ENCODE results near the gene HDAC4. TPM values are rescaled to one million over a fixed set of nuclear protein-coding genes. Genes with fewer than 3 reads are reported as not detected.
A peak's percentile ranks its signal among the peaks of the same experiment; 100 is the strongest.

The HDAC4 gene
- total RNA-seq, 1 experiment from 2014 or later: 16.0 TPM

DNA sequence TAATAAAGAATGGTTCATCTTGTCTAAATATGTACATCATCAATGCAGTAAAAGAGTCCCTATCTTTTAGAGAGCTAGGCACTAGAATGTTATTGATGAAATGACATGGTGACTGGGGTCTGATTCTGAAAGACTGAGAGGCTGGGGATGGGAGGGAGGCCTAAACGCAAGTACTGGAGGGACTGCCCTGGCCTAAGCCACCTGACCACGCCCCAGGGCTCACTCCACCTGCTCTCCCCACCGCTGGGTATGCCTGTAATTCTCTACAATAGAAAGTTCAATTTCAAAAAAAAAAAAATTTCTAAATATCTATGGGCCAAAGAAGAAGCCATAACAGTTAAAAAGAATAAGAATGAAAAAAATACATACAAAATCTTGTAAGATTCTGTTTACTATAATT is 194.0 kb downstream of the HDAC4 start:
- no peak for DNase-seq (ENCODE audit: low spot score)

- no peak for DNase-seq (ENCODE audit: low spot score)
Measured at GRCh38 chr2:239206042-239206441, 194.8 kb downstream of the HDAC4 start.

DNA sequence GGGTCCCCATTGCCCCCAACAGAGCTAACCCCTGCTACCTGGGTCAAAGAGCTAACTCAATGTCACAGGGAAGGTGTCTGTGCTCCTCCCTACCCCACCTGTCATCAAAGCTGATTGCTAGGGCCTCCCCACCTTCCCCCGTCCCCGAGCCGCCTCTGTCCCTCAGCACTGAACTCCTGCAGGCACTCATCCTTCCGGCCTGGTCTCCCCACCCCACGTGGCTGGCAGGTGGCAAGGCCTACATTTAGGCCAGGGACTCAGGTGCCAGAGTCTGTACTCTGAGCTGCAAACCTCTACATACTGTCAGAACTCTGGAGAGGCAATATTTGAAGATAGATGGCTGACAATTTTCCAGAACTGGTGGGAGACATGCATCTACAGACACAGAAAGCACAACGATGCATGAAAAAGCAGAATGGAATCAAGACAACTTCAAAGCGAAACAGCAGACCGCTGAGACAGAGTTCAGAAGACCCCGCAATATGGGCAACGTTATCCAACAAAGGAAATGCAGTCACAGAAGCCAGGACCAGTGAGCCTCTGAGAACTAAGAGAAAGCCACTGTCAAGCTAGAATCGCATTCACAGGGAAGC is 195.8 kb downstream of the HDAC4 start:
- DNase-seq (ENCODE audit: low spot score): no peak

GRCh38 chr2:239204136-239204875 is 196.5 kb downstream of the HDAC4 start:
- DNase-seq (ENCODE audit: low spot score): no peak

GRCh38 chr2:239203443-239204135 is 197.2 kb downstream of the HDAC4 start:
- no peak for DNase-seq (ENCODE audit: low spot score)

GRCh38 chr2:239202836-239203235 is 198.0 kb downstream of the HDAC4 start:
- no peak for DNase-seq (ENCODE audit: low spot score)

DNA sequence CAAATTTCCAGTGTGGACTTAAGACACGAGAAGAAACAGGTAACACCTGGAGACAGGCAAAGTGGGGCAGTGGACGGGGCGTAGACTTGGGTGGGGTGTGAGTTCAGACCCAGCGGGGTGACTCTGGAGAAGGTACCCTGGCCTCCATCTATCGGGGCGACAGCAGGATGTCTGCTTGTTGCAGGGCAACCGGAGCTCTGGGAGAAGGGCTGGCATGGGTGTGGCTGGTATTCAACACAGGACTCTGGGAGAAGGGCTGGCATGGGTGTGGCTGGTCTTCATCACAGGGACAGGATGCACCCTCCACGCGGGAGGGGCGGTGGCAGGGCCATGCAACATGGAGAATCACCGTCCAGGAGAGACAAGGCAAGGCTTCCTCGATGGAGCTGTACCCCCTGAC is 198.5 kb downstream of the HDAC4 start:
- no peak for DNase-seq (ENCODE audit: low spot score)

DNA sequence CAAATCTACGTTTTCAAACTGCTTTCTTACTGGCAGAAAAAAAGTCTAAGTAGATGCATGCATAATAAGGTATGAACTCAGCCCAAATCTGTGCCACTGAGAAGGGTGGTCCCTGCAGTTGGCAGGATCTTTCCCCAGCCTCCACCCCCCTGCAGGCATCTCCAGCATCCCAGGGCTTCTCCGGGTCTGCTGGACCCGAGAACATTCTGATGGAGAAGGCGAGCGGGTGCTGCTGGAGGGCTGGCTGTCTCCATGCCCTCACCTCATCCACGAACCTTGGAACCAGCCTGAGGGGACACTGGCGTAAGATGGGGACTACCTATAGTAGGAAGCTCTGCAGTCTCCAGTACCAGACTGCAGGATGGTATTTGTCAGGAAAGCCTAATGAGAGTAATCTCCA is 198.9 kb downstream of the HDAC4 start:
- no peak for DNase-seq (ENCODE audit: low spot score)

DNA sequence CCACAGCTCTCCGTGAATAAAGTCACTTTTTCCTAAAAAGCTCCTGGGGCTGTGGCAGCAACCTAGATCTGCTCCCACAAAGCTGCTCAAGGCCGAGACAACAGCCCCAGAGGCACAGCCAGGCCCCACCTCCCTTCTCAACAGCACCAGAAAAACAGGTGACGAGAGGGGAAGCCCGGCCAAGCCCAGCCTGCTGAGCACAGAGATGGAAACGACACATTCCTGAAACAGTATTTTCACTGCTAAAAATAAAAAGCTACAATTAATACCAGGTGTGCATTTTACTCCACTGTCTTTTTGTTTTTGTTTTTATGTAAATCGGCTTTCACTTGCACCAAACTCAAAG is 199.3 kb downstream of the HDAC4 start:
- DNase-seq (ENCODE audit: low spot score): no peak

- DNase-seq (ENCODE audit: low spot score): no peak
Measured at GRCh38 chr2:239200646-239201530, 199.9 kb downstream of the HDAC4 start.

GRCh38 chr2:239199041-239199768 is 201.6 kb downstream of the HDAC4 start:
- no peak for DNase-seq (ENCODE audit: low spot score)

GRCh38 chr2:239198221-239198620 is 202.6 kb downstream of the HDAC4 start:
- DNase-seq (ENCODE audit: low spot score): no peak

DNA sequence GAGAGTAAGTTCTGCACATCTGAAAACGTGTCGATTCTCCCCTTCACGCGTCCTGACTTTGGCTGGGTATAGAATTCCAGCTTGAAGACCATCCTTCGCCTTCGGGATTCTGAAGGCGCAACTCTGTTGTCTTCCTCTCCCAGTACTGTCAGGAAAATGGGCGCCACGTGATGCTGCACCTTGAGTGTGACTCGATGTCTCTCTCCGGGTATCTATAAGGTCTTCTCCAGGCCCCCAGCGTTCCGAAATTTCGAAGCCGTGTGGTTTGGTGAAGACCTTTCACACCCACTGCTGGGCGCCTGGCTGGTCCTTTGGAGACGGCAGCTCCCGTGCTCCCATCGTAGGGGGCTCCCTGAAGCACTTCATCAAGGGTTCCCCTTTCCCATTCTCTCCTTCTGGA is 203.7 kb downstream of the HDAC4 start:
- DNase-seq (ENCODE audit: low spot score): no peak

- DNase-seq (ENCODE audit: low spot score): no peak
Measured at GRCh38 chr2:239196474-239197021, 204.3 kb downstream of the HDAC4 start.

DNA sequence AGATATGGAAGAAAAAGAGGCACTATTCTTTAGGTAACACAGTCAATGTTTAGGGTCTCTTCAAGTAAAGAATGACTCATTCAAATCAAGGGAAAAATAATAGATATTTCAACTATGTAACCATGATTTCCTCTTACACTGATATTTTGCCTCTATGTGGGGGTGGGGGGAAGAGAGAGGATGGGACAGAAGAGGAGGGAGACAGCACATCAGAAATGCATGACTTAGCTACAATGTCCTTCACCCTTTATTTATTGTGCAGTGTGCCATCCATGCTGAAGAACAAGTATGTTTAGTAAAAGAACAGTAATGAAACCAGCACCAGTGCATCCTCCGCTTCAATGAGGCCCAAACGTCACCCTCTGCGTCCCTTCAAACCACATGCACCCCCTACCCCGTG is 204.8 kb downstream of the HDAC4 start:
- DNase-seq (ENCODE audit: low spot score): no peak

GRCh38 chr2:239195318-239195871 is 205.4 kb downstream of the HDAC4 start:
- DNase-seq (ENCODE audit: low spot score): no peak

GRCh38 chr2:239194731-239195317 is 206.0 kb downstream of the HDAC4 start:
- DNase-seq (ENCODE audit: low spot score): no peak

DNA sequence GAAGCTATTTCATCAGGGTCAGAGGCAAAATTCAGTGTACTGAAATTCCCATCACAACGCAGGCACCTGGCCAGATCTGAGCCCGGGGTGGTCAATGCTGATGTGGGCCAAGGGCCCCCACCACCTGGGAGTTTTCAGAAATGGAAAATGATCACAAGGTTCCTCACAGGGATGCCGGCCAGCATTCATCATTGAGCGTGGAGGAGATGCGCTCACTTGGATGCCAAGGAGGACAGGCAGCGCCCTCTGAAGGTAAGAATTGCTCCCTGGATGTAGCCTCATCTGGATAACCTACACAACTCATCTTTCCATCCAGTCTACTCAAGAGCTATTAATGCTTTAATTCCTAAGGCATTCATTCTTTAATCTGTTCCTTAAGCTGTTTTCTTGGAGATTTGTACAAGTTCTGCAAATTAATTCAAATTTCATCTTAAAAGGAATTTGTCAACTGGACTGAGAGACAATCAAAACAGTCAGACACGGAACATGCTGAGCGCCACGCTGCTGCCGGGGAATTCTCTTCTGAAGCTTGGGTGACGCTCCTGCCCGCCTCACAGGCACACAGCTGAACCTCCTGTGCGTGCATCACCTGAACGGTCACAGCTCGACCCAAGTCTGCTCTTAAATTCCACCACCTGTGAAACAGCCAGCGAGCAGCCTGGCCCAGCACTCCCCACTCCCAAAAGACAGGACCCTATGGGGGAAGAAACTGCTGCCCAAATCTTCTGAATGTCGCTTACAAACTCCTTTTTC is 206.7 kb downstream of the HDAC4 start:
- DNase-seq (ENCODE audit: low spot score): peak; percentile 2

GRCh38 chr2:239193401-239193811 is 207.4 kb downstream of the HDAC4 start:
- no peak for DNase-seq (ENCODE audit: low spot score)

- no peak for DNase-seq (ENCODE audit: low spot score)
Measured at GRCh38 chr2:239192975-239193374, 207.8 kb downstream of the HDAC4 start.

Measured in HT-29 (cell line).